Kidney capillary endothelial cell (primary cell): ENCODE data around the gene EXOC4.
"Not testable (repeated sequence)": the region's sequence is repeated elsewhere in the genome, so short reads cannot be mapped to it uniquely, and the experiment has no call there.

ENCODE experiments used
- DNase-seq: peaks from one replicate; pipeline ENCODE4 v3.0.0-alpha.2; 2018; ENCODE audit warnings: low spot score

The EXOC4 gene

DNA sequence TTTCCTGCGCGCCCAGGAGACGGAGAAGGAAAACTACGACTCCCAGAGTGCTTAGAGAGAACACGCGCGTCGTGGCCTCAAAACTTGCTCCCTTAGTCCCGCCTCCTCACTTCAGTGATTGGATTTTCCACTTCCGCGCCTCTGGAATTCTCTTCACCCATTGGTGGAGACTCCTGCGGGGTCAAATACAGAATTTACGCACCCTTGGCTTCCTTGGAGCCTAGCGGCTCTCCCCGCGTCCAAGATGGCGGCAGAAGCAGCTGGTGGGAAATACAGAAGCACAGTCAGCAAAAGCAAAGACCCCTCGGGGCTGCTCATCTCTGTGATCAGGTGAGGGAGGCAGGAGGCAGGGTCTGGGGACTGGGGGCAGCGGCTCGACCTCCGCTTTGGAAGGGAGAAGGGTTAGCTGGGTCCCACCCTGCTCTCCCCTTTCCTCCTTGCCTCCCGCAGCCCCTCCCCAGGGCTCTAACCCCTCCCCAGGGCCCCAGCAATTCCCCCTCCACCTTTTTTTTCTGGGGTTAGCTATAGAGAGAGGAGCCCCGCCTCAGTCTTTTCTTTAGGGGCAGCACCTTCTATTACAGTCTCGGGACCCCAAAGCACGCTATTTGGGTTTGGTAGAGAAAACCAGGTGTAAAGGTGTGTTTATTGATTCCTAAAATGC, at the start of gene EXOC4:
TSS of gene EXOC4 (plus strand) at position 221 of the 661 bp plus-strand sequence.
- DNase-seq = peak; percentile 96

DNA sequence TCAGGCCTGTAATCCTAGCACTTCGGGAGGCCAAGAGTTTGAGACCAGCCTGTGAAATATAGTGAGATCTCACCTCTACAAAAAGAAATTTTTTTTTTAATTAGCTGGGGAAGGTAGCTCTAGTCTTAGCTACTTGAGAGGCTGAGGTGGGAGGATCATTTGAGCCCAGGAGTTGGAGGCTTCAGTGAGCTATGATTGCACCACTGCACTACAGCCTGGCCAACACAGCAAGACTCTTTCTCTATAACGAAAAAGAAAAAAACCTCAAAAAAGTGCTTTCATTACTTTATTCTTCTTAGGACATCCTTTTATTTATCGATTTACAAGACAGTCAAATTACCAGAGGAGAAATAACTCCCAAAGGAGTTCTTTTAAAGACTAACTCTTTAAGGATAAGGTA, 49.4 kb upstream of the EXOC4 start:
- no peak for DNase-seq

DNA sequence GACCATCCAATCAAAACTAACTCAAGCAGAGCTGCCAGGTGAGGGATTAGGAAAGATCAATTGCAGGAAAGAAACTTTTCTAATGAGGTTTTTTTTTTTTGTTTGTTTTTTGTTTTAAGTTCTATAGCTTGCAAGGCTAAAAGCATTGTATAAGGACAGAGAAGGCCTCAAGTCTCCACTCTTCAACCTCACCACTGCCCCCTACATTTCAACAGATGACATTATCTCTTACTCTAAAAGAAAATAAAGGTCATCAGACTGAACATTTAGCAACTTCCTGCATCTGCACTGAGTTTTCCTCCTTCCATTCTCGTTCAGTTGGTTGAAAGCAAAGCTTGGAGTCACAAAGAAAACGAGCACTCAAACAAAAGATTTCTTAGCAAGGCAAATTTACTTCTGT, 45.2 kb upstream of the EXOC4 start:
- no peak for DNase-seq

DNA sequence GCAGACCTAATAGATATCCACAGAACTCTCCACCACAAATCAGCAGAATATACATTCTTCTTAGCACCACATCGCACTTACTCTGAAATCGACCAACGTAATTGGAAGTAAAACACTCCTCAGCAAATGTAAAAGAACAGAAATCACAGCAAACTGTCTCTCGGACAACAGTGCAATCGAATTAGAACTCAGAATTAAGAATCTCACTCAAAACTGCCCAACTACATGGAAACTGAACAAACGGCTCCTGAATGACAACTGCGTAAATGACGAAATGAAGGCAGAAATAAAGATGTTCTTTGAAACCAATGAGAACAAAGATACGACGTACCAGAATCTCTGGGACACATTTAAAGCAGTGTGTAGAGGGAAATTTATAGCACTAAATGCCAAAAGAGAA, 42.1 kb upstream of the EXOC4 start:
- DNase-seq = not testable (repeated sequence)

DNA sequence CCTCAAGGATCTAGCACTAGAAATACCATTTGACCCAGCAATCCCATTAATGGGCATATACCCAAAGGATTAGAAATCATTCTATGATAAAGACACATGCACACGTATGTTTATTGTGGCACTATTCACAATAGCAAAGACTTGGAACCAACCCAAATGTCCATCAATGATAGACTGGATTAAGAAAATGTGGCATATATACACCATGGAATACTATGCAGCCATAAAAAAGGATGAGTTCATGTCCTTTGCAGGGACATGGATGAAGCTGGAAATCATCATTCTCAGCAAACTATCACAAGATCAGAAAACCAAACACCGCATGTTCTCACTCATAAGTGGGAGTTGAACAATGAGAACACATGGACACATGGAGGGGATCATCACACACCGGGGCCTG, 39.1 kb upstream of the EXOC4 start:
- not testable (repeated sequence) for DNase-seq

DNA sequence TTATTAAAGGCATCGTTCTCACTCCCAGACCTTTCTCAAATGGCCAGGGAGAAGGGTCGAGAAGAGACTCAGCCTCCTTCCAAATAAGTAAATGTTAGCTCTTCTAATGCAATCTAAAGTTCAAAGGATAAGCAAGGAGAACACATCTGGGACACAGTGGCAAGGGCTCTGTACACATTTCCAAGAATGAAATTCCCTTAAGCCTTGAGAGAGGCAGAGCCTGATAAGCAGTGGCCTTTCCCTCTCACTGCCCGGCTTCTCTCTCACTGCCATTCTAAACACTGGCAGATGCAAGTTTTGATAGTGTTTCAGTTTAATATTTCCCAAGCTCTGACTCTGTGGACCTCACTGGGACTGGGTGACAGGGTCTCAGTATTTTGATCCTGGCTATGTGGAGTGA, 35.1 kb upstream of the EXOC4 start:
- no peak for DNase-seq

DNA sequence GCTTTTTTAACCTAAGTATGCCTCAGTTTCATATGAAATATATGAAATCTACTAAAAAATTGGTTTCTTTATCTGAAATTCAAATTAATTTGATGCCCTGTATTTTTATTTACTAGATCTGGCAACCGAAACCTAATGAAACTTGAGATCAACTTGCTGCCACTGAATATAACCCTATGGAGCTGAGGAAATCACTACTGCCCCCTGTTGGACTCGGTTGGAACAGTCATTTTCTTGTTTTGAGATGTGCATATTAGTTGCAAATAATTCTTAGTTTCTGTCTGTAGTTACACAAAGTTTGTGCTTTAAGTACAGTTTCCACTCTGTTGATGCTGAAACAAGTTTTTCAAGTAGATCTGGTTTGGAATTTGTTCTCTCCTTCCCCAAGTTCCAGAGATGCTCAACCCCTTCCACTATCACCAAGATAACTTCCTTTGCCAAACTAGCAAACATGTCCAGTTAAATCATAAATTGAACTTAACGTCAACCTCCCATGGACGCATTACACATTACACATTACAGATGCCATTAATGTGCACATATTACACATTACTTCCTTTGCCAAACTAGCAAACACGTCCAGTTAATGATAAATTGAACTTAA, 22.2 kb upstream of the EXOC4 start:
- peak; percentile 58 for DNase-seq

DNA sequence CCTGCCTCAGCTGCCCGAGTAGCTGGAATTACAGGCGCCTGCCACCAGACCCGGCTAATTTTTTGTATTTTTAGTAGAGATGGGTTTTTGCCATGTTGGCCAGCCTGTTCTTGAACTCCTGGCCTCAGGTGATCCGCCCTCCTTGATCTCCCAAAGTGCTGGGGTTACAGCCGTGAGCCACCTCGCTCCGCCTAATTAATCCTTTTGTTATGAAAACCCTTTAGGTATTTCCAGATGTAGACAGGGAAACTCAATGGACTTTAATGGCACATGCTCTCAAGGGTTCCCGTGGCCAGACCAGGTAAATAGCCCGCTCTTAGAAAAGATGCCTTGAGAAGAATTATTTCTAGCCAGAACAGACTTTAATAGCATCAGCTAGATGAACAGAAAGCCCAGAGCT, 19.7 kb upstream of the EXOC4 start:
- DNase-seq = no peak

DNA sequence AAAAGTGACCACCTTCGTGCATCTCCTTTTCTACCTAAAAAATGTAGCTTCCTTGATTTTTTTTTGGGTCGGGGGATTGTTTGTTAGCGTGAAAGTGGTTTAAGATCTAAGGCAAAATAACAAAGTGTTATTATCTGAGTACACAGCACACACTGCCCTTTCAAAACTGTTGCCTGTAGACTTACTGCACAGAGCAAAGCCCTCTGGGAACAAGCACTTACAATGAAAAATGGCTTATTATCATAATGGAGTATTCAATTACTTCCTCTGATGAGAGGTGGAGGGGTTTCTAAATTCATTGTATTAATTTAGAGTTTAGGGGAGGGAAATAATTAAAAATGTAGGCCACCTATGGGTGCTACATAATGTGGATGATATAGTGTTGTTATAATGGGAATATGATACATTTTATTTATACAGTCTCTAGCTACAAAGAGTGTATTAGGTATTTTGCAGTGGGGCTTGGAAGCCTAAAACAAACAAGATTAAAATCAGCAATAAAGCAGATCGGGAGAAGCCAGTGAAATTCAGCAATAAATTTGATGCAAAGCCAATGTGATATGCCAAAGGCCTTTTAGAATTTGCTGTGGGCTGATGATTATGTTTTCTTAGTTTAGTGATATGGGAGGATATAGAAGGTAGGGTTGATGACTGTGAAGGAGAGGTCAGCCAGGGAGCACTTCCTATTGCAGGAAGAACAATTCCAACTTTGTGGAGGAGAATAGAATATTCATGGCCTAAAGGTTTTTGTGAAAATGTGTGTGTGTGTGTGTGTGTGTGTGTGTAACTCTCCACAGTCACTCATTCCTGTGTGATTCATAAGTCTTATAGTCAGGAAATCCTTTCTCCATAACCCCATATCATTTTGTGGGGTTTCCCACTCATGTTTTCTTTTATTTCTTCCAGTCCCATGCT, 17.7 kb upstream of the EXOC4 start:
- peak; percentile 68 for DNase-seq

DNA sequence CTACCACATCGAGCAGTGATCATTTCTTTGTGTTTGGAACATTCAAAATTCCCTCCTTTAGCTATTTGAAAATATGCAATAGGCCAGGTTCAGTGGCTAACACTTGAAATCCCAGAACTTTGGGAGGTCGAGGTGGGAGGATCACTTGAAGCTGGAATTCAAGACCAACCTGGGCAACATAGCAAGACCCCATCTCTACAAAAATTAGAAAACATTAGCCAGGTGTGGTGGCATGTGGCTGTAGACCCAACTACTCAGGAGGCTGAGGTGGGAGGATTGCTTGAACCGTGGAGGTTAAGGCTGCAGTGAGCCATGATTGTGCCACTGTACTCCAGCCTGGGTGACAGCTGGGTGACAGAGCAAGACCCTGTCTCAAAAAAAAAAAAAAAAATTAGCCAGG, 15.3 kb upstream of the EXOC4 start:
- DNase-seq = no peak

DNA sequence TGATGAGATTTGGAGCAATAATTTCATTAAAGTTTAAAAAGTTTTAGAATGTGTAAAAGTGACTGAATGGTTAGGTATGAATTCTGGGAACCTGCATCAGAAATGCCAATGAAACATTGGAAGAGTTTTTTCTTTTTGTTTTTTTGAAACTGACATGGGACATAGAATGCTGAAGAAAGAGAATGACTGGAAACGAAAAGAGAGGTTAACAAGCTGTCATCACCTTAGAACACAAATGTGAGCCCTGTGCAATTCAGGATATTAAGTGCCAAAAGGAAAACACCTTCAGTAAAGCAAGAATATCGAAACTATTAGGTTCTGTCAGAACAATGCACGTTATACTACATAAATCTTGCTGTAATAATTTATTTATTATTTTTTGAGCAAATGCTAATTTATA, 12.6 kb upstream of the EXOC4 start:
- no peak for DNase-seq

DNA sequence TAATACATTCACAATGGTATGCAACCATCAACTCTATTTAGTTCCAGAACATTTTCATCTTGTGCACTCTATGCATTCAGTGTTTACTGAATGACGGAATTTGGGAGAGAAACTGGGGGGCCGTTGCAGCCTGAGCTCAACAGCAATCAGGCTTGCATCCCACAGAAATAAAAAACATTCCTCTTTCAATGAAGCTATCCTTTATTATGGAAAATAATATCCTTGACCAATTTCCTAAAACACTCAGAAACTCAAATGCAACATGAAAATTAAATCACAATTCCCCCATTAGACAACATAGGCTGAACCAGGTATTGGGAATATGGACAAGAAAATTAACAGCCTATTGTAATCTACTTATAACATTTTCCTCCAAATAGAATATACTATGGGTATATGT, 6.3 kb upstream of the EXOC4 start:
- DNase-seq = no peak

DNA sequence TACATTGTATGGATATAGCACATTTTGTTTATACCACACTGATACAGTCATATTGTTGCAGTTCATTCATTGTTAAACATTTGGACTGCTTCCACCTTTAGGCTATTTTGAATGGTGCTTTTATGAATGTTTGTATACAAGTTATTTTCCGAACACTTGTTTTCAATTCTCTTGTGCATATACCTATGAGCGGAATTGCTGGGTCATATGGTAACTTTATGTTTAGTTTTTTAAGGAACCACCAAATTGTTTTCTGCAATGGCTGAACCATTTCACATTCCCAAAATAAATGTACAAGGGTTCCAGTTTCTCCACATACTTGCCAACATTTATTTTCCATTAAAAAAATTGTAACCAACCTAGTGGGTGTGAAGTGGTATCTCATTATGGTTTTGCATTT, 4.0 kb upstream of the EXOC4 start:
- DNase-seq = no peak

DNA sequence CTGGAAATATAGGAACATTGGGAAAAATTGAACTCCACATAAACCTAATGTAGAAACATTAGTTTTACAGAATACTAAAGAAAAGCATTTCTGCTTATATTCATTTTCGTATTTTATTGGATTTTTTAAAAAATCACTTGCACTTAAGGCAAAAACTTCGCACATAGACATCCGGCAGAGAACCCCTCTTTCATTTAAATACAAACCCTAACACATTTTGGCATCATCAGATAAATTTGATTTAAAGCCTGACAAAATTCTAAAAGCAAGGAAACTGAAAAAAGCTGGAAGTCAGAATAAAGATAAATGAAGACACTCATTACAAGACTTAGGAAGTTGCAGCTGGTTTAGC, 396 bp upstream of the EXOC4 start:
- DNase-seq = no peak

DNA sequence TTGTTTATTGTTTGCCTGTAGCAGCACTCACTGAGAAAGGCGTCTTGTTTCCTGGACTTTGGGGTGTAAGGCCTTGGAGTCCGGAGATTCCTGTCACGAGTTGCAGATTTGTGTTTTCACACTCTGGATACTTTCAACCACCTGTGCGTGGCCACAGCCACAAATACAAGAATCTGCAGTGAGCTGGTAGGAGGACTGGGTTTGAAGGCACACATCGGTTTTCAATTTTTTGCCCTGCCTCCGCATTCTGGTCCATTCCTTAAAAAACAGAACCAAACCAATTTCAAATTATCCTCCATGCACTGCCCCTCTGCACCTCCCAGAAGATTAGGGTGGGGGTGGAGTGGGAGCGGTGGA, 619 bp downstream of the EXOC4 start:
- DNase-seq = no peak

DNA sequence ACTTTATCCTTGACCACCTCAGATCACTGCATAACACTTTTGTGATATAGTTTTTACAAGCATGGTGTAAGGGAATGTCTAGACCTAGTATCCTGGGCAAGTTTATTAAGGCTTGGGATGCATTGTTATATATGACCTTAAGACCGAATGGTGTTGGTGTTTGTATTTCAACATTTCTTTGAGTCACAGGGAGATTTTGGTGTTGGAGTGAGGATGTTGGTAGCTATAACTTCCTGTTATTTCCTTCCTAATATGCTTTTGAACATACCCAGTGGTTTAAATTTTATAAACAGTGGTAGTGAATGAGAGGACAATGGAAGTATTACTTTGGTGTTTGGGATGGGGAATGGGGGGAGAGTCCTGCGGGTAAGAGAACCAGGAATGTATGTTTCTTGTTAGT, 2.6 kb downstream of the EXOC4 start:
- no peak for DNase-seq

DNA sequence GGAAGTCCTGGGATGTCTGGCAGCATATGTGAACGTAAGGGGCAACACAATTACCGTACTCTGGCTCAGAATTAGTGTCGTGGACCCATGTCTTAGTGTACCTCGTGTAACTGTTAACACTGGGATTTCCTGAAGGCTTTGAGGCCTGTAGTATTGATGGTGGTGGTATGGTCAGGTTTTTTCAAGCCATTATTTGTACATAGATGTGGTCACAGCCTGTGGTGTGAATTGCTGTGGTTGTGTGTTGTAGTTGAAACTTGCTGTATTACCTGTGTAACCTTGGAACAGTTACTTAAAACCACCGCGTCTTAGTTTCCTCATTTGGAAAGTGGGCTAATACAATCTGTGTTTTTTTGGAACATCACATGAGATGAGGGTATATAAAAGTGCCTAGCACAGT, 5.3 kb downstream of the EXOC4 start:
- DNase-seq = no peak

DNA sequence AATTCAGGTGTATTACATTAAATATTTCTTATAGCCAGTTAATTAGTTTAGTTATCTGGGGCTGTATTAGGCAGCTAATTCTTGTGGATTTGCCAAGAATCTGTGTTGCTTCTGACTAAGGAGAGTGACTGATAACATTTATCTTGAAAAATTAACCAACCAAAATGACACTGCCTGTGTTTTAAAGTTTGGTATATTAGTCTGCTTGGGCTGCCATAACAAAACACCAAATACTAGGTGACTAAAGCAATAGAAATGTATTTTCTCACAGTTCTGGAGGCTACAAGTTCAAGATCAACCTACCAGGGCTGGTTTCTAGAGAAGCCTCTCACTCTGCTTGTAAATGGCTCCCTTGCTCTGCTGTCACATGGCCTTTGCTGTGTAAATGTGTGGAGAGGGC, 12.9 kb downstream of the EXOC4 start:
- no peak for DNase-seq

DNA sequence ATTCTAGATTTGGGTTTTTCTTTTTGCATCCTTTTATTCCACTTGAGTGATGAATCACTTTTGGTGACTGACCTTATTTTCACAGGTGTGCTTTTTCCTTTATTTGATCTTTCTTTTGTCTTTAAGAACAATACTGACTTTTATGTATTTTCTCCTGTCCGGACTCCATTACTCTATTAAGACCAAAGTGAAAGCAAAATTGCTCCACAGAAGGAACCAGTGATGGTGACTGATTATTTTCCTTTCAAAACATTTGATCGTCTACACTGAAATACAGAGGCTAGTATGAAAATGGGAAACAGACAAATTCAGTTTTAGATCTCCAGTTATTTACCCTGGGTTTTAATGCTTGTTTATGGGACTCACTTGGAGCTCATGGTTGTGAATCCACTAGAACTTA, 15.5 kb downstream of the EXOC4 start:
- no peak for DNase-seq

DNA sequence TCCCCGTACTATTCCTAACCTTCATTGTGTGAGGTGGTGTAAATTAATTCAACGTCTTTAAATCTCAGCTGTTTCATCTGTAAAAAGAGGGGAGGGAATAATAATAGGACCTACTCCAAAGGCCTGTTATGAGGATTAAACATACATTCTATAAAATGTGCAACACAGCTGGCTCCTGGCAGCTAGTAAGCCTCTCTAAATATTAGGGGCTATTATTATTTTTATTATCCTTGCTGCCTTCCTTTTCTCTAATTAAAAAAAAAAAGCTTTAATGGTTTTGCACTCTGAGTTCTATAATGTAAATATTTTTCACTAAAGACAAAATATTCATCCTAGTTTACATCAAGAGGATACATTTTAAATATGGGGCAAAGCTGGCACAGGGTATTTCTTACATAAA, 19.5 kb downstream of the EXOC4 start:
- no peak for DNase-seq

DNA sequence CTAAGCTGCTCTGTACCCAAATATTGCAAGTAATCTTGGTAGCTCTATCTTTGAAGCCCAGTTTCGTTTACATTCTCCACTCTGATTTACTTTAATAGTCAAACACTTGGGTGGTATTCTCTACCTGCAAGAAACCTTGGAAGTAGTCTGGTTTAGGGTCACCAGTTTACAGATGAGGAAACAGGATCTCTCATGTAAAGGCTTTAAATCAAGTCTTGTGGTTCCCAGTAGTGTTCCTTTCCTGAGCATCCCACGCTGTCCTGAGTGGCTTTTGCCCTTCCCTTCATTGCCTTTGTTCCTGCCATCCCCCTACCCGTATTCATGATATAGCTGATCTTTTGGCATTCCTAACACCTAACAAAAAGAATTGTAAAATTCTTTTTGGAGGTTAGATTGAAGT, 20.3 kb downstream of the EXOC4 start:
- DNase-seq = no peak

DNA sequence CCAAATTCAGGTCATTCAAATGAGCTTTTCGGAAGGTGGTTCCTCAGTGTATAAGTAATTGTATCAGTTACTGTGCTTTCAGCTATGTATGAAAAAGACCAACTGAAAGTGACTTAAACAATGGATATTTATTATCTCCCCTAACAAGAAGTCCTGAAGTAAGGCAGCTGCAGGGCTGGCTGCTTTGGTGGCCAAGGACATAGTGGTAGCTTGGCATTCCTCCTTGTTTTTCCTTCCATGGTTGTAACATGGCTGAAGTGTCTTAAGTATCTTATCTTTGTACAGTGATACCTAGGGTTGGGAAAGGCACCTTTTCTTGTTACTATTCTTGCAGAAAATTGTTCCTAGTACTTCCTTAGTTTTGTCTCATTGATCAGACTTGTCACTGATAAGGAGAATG, 21.4 kb downstream of the EXOC4 start:
- DNase-seq = no peak

DNA sequence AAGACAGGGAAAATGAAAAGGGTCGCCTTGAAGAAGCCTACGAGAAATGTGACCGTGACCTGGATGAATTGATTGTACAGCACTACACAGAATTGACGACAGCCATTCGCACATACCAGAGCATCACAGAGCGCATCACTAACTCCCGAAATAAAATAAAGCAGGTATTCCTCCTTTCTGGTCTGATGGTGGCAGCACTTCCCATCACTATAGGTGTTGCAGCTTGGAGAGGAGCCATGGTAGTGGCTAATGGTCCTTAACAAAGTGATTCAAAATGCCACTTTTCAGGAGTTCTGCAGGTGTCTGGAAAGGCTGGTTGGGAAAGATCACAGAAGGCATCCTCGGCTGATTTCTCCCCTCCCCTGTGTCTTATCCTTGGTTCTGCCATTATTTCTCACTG, 22.1 kb downstream of the EXOC4 start:
- DNase-seq = no peak
